OCI-M2 (cell line): Measurements from ENCODE around the gene WFS1.

ENCODE experiments used
- DNase-seq: peaks from one replicate; lab custom pipeline; 2025; ENCODE audit not compliant: unreplicated experiment; lab: John Stamatoyannopoulos, UW

The WFS1 gene

GRCh38 chr4:6269616-6270511, at the start of gene WFS1:
Gene WFS1, plus strand, starts transcription at chr4:6269850. Its CDS starts 7,606 bp downstream, at chr4:6277456.
- DNase-seq, result no peak

DNA sequence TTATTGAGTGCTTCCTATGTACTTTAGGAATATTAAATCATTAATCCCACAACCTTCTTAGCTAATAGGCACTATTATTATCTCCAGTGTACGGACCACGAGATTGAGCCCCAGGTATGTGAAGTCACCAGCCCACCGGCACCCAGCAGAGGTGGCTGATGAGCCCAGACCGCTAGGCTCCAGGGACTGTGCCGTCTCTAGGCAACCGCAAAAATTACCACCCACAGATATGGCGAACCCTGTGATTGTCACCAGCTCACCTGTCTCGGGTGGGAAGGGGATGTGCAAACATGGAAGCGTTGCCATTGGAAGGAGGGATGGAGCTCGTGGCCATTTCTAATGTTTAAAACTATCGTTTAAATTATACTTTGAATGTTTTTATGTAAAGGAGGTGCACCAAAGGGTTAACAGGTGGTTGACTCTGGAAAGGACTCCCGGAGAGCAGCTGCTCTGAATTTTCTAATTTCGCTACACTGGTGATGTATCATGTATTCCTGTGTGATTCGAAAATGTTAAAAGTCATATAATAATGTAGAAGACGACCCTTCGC, 48.3 kb upstream of the WFS1 start:
- DNase-seq, result no peak

GRCh38 chr4:6221851-6222760, 47.5 kb upstream of the WFS1 start:
- DNase-seq, result no peak

GRCh38 chr4:6222761-6223292, 46.8 kb upstream of the WFS1 start:
- no peak for DNase-seq

- DNase-seq, result no peak
These were observed 44.9 kb upstream of the WFS1 start for GRCh38 chr4:6224735-6225134.

GRCh38 chr4:6225469-6225868, 44.2 kb upstream of the WFS1 start:
- DNase-seq, result no peak

- no peak for DNase-seq
These were observed 43.1 kb upstream of the WFS1 start for GRCh38 chr4:6226506-6226905.

DNA sequence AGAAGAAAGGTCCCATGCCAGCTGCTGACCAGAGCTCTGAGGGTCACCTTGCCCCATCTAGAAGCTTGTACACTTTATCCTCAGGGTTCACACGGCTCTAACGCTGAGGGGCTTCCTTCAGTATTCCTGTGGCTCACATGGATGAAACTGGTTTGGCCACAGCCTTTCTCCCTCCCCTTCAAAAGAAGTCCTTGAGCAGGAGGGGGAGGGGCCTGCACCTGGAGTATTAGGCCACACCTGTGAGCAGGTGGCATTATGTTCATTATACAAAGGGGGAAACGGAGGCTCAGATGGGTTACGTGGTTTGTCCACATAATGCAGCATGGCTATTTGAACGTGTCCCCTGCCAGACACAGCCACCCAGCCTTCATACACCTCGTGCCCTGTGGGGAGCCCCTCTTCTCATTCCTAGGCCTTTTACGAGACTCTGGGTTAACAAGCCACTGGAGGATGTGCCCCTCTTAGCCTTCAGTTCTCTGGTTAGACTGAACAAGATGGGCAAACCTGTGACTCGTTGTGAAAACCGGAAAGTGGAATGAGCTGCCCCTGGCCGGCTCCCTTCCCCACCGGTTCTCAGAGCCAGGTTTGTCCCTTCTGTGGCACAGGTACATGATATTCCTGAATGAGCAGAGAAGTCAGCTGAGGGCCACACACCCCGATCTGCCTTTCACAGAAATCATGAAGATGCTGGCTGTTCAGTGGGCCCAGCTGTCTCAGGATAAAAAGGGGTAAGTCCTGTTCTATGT, 42.1 kb upstream of the WFS1 start:
- no peak for DNase-seq

DNA sequence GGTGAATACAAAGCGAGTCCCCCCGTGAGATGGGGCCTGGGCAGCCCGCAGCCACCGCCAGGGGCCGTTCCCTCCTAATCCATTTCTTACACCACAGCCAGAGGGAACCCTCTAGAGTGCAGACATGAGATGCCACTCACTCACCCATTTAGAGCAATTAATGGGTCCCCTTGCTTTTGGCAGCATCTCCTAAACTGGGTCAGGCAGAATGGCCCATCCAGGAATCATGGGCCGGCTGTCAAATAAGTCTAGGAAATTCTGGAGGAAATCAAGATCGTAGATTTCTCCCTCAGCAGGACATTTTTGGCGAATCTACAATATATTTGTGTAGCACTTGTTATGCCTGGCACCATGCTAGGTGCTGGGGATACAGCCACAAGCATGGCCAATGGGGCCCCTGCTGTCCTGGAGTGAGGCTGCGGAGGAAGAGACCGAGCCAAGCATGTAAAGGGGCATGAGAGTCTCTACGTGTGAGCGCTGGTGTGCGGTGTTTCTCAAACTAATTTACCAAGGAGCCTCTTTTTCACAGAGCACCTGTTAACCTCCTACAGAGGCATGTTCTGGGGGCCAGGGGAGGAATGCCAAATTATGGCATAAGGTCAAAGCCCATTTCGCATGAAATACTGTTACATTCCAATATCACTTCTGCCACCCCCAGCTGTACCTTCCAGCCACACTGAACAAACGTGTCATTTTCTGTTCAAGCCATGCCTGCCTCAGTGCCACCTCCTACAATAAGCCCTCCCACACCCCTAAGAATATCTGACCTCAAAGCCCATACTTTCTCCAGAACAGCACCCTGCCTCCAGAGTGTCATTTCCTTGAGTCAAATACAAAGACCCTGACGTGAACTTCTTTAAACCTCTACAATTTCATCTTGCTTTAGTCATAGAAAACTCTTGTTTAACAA, 41.2 kb upstream of the WFS1 start:
- DNase-seq, result no peak

GRCh38 chr4:6229095-6229494, 40.6 kb upstream of the WFS1 start:
- no peak for DNase-seq

- no peak for DNase-seq
These were observed 39.8 kb upstream of the WFS1 start for GRCh38 chr4:6229671-6230501.

- DNase-seq, result no peak
These were observed 39.2 kb upstream of the WFS1 start for GRCh38 chr4:6230502-6230785.

GRCh38 chr4:6230827-6231662, 38.6 kb upstream of the WFS1 start:
- DNase-seq, result no peak

GRCh38 chr4:6231663-6232165, 37.9 kb upstream of the WFS1 start:
- DNase-seq, result no peak

DNA sequence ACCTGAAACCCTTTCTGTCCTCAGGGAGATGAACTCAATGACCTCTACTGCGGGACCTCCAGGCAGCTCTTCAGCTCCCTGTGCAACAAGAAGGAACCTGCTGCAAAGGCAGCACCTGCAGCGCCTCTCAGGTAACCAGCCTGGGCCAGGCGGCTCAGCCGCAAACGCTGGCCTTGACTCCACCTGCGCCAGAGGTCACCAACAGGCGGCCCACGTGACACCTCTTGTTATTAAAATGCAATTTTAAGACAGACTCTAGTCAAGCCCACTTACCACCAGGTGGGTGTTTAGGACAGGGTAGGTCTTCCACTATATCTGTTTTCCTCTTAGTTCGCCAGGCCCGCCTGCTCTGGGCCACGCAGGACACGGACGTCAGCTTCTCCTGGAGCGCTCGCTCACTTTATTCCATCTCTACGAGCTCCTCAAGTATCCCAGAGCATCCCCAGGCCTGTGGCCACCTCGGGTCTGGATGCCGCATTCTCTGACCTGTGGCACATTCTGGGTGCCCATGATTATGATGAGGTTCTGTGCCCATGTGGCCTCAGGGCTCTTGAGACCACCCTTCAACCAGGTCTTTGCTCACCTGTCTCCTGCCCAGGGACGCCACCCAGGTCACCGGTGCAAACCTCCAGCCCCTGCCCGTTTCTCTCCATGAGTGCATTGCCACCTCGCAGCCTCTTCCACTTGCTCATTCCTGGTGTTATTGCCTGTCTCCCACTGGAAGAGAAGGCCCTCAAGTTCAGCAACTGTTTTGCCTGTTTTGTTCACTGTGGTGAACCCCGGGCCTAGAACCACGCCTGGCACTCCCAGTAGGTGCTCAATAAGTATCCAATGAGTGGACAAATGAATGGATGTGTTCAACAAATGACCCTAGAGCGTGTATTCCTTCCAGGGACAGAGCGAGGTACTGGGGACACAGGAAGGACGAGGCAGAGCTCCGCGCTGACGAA, 36.5 kb upstream of the WFS1 start:
- DNase-seq, result no peak

- DNase-seq, result no peak
These were observed 35.7 kb upstream of the WFS1 start for GRCh38 chr4:6233929-6234328.

- DNase-seq, result no peak
These were observed 34.6 kb upstream of the WFS1 start for GRCh38 chr4:6235012-6235411.
